ENCODE results near the gene KLKB1. TPM values are rescaled to one million over a fixed set of nuclear protein-coding genes. Genes with fewer than 3 reads are reported as not detected.

KLKB1 gene
- total and polyA plus RNA-seq, 3 experiments from 2014 or later: 0.20 to 0.22 TPM; not detected in 1

- Histone ChIP-seq H3K36me3 (ENCODE audit: insufficient read depth, low read length) (no peaks in the 10 kb centered on the region), H3K4me1 (ENCODE audit: insufficient read depth, low read length) (no peaks in the 10 kb centered on the region), H3K4me3 (ENCODE audit: low read length) (no peak overlapping the region), H3K9me3 (ENCODE audit: low read length) (no peaks in the 10 kb centered on the region), H3K27me3 (ENCODE audit: insufficient read depth, low read length, poor library complexity, severe bottlenecking) (no peaks in the 10 kb centered on the region), H3K27ac (ENCODE audit: low read depth, low read length) (no peak overlapping the region)
- no peak for DNase-seq
- CTCF ChIA-PET: interaction anchor here (2.2 kb wide), 1 partner anchor 9 kb away, joined by 7 read pairs; no protein-coding TSS in a partner anchor
- H3K27ac Mint-ChIP-seq: no peak overlapping the region
- no peak overlapping the region for H3K4me3 Mint-ChIP-seq
- no peaks in the 10 kb centered on the region for H3K36me3 Mint-ChIP-seq
- H3K4me1 Mint-ChIP-seq: no peaks in the 10 kb centered on the region
- peaks cover 0 to 2% (median 0%) of the 10 kb centered on the region in 5 donors for H3K9me3 Mint-ChIP-seq
- peaks cover 17 to 58% of the 10 kb centered on the region in 2 donors for H3K27me3 Mint-ChIP-seq
- POLR2A ChIA-PET: no interaction called here
Measured at GRCh38 chr4:186307916-186308315, 80.6 kb downstream of the KLKB1 start.

Other genes with a start within 250 kb of the KLKB1 start
- under 1 TPM; 0.11 to 0.33 TPM for gene TLR3, start 158.4 kb upstream of the KLKB1 start, total RNA-seq
- 5.2 TPM for gene TLR3, start 158.4 kb upstream of the KLKB1 start, polyA plus RNA-seq
- gene FAM149A, start 122.8 kb upstream of the KLKB1 start, total RNA-seq: under 1 TPM; 0.46 to 0.80 TPM
- 0.31 TPM for gene FAM149A, start 122.8 kb upstream of the KLKB1 start, polyA plus RNA-seq
- 10 to 100 TPM; 10.9 to 11.8 TPM for gene CYP4V2, start 35.9 kb upstream of the KLKB1 start, total RNA-seq
- gene CYP4V2, start 35.9 kb upstream of the KLKB1 start, polyA plus RNA-seq: 30.1 TPM
- gene F11, start 38.7 kb downstream of the KLKB1 start, total RNA-seq: not detected
- gene F11, start 38.7 kb downstream of the KLKB1 start, polyA plus RNA-seq: not detected

All from CD8-positive, alpha-beta memory T cell (primary cell).